Inferior parietal cortex (tissue), 1 donor: ENCODE data around the gene PROSER3.

Source experiments
- DNase-seq: peaks from one replicate; pipeline ENCODE4 v3.0.0-alpha.2; 2016; ENCODE audit errors: extremely low spot score

Gene PROSER3

DNA sequence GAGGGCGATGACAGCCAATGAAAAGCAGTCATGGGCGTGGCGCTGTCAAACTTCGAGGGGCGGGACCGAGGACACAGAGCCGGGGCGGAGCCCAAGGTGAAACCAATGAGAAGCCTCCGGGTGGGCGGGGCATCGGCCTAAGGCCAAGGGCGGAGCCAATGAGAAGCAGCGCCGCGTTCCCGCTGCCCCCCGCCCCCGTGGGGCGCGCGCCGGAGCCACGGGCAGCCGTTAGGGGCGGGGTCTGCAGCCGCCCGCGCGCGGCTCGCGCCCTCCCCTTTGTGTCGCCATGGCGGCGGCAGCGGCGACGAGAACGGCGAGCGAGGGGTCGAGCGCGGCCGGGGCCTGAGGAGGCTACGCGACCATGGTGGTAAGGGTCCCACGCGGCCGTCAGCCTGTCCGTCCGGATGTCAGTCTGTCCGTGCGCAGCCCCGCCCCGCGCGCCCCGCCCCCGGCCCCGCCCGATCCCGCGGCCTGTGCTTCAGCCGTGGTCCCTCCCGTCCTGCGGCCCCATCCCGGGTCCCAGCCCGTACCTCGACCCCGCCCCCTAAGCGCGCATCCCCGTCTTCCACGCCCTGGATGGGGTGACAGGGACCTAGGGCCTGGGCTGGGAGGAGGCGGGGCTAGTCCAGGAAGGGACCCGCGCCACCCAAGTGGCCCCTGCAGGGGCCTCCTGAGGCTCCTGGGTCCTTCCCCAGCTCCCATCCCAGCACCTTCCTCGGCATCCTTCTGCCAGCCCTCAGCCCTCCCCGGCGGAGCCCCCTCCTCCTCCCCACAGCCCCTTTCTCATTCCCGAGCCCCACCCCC lies 17.5 kb downstream of the PROSER3 start, which contains the start of gene ARHGAP33:
TSS of gene ARHGAP33 (plus strand) at position 267 of the 804 bp plus-strand sequence. CDS start at position 362, 95 bp downstream.
- DNase-seq: peak; percentile 98

GRCh38 chr19:35776102-35776788 lies 18.3 kb downstream of the PROSER3 start:
- DNase-seq: no peak

DNA sequence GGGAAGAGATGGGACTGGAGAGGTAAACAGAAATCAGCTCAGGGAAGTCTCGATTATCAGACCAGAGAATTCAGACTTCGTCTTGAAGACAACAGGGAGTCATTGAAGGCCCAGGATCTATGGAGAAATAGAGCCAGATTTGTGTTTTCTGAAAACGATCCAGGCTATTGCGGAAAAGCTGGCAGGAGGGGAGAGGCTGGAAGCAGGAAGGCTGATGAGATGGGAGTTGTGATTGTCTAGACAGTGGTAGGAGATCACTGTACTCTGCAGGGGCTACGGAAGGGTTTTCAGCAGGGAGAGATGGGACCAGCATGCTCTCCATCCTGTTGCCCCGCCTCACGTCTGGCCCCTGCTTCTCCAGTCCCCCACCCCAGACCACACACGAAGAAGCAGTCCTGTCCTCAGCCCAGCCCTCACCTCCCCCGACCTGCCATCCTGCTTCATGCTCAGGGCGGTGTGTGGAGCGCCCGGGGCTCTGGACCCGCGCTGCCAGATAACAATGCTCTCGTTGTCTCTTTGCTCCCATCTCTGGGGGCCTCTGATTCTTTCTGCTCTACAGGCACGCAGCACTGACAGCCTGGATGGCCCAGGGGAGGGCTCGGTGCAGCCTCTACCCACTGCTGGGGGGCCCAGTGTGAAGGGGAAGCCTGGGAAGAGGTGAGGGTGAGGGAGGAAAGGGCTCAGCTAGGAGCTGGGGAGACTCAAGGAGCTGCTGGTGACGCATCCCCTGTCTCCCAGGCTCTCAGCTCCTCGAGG lies 19.3 kb downstream of the PROSER3 start:
- no peak for DNase-seq

GRCh38 chr19:35777961-35778360 lies 20.0 kb downstream of the PROSER3 start:
- no peak for DNase-seq

- DNase-seq: no peak
Measured at GRCh38 chr19:35779033-35779432, 21.1 kb downstream of the PROSER3 start.

GRCh38 chr19:35780058-35780457 lies 22.1 kb downstream of the PROSER3 start:
- no peak for DNase-seq

GRCh38 chr19:35780717-35781116 lies 22.7 kb downstream of the PROSER3 start:
- no peak for DNase-seq

DNA sequence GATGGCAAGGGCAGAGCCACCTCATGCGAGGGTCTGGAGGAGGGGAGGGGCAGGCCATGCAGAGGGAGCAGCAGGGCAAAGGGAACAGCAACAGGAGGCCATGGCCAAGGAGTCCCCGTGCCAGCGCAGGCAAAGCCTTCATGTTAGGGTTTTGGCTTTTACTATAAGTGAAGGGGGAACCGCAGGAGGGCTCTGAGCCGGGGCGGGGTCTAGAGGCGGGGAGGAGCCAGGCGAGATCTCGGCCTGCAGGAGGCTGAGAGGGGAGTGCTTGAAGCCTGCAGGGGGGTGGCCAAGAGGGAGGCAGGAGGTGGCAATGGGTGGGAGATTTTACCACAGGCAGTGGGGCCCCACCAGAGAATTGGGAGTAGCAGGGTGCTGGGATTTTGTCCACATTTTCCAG lies 23.7 kb downstream of the PROSER3 start:
- no peak for DNase-seq

DNA sequence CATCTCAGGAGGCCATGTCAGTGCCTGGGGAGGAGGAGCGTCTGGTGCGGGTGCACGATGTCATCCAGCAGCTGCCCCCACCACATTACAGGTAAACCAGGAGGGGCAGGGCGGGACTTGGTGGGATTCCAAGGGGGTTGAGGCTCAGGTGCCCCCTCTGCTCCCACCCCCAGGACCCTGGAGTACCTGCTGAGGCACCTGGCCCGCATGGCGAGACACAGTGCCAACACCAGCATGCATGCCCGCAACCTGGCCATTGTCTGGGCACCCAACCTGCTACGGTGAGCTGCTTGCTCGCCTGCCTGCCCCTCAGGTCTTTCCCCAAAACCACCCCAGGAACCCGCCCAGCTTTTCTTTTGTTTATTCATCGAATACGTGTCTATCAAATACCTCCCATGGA lies 24.6 kb downstream of the PROSER3 start:
- DNase-seq: no peak

DNA sequence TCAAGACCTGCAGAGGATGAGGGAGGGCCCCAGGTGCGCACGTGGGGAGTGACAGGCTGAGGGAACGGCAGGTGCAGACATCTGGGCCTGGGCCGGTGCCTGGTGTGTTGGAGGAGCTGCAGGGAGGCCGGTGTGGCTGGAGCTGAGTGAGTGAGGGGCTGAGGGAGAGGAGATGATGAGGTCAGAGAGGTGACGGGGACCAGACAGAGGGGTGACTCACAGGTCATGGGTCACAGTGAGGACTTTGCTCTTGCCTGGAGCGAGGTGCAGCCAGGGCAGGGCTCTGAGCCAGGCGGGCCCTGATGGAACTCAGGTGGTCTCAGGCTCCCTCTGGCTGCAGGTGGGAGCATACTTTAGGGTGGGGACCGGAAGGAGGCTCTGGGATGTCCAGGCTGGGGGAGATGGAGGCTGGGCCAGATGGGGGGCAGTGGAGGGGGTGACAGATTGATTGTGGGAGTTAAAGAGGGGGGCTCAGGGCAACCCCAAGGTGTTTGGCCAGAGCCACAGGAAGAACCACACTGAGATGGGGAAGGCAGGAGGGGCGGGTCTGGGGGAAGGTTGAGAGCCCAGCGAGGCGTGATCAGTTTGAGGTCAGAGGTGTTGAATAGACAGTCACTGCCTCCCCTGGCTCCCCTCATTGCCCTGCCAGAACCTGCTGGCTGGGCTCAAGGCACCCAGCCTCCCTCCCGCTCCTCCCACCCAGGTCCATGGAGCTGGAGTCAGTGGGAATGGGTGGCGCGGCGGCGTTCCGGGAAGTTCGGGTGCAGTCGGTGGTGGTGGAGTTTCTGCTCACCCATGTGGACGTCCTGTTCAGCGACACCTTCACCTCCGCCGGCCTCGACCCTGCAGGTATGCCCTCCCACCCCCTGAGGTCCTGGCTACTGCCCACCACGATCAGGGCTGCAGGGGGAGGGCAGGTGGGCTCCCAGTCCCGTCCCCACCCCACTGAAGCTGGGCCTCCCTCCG lies 25.8 kb downstream of the PROSER3 start:
- no peak for DNase-seq

DNA sequence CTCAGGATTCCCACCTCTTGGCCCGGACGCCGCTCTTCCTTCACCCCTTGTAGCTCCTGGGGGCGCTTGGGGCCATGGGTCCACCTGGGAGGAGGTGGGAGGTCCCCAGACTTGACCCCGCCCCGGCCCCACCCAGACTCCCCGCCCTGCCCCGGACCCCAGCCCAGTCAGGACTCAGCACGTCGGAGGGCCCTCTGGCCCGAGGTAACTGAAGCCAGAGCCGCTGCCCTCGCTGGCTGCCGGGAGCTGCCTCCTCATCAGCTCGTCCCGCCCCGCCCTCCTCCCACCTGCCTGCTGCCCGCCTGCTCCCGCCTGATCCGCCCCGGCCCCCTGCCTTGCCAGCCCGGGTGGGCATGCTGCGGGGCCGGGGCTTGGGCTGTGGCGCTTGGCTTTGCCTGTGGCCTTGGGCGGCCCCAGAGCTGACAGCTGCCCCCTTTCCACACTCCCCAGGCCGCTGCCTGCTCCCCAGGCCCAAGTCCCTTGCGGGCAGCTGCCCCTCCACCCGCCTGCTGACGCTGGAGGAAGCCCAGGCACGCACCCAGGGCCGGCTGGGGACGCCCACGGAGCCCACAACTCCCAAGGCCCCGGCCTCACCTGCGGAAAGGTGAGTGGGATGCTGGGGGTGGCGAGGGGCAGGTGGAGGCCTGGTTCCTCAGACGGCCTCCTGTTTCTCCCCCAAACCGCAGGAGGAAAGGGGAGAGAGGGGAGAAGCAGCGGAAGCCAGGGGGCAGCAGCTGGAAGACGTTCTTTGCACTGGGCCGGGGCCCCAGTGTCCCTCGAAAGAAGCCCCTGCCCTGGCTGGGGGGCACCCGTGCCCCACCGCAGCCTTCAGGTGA lies 26.7 kb downstream of the PROSER3 start:
- DNase-seq: no peak

GRCh38 chr19:35785339-35785627 lies 27.3 kb downstream of the PROSER3 start:
- DNase-seq: no peak

DNA sequence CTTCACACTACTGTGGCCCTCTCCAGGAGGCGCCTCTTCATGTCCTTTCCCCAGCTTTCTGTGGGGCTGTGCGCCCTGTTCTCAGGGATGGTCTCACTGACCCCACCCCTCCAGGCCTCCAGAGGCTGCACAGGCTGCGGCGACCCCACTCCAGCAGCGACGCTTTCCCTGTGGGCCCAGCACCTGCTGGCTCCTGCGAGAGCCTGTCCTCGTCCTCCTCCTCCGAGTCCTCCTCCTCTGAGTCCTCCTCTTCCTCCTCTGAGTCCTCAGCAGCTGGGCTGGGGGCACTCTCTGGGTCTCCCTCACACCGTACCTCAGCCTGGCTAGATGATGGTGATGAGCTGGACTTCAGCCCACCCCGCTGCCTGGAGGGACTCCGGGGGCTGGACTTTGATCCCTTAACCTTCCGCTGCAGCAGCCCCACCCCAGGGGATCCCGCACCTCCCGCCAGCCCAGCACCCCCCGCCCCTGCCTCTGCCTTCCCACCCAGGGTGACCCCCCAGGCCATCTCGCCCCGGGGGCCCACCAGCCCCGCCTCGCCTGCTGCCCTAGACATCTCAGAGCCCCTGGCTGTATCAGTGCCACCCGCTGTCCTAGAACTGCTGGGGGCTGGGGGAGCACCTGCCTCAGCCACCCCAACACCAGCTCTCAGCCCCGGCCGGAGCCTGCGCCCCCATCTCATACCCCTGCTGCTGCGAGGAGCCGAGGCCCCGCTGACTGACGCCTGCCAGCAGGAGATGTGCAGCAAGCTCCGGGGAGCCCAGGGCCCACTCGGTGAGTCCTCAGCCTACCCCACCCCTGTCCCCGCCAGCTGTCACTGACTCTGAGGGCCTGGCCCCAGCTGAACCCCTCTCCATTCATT lies 28.6 kb downstream of the PROSER3 start:
- DNase-seq: no peak

- no peak for DNase-seq
Measured at GRCh38 chr19:35787227-35787799, 29.3 kb downstream of the PROSER3 start.

- no peak for DNase-seq
Measured at GRCh38 chr19:35788205-35788960, 30.4 kb downstream of the PROSER3 start.

DNA sequence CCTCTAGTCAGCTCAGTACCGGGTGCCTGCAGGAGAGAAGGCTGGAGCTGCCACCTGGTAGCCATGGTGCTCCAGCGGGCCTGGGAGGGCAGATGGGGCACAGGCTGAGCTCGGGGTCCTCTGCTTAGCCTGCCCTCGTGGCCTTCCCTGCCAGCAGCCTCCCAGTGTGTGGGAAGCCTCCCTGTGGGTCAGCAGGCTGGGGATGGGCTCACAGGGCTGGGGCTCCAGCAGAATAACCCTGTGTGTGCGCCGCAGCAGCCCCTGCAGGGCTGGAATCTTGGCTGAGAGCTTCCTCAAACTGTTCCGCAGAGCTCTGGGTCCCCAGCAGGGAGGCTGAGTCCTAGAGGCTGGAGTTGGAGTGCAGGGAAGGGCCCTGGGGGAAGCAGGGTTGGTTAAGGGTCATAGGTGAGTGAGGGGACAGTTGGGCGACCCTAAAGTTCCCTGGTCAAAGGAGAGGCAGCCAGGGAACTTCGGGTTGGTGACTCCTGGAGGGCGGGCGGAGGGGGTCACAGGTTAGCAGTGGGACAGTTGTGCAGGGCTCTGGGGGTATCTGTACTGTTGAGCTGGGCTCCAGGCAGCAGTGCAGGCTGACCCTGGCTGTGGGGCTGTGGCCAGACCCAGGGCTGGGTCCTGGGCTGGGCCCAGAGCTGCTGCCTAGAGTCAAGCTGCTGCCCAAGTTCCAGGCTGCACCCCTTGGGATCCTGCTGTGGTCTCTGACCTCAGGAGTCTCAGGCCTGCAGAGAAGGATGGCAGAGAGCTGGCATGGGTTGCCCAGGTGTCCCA lies 31.4 kb downstream of the PROSER3 start:
- DNase-seq: no peak
